DMS 273 treated with DMSO at 0.1 percent for 48 hours (cell line): ENCODE results near the gene PPIC.

Source experiments
- DNase-seq: peaks from one replicate; lab custom pipeline; 2025; lab: John Stamatoyannopoulos, UW

Gene PPIC

DNA sequence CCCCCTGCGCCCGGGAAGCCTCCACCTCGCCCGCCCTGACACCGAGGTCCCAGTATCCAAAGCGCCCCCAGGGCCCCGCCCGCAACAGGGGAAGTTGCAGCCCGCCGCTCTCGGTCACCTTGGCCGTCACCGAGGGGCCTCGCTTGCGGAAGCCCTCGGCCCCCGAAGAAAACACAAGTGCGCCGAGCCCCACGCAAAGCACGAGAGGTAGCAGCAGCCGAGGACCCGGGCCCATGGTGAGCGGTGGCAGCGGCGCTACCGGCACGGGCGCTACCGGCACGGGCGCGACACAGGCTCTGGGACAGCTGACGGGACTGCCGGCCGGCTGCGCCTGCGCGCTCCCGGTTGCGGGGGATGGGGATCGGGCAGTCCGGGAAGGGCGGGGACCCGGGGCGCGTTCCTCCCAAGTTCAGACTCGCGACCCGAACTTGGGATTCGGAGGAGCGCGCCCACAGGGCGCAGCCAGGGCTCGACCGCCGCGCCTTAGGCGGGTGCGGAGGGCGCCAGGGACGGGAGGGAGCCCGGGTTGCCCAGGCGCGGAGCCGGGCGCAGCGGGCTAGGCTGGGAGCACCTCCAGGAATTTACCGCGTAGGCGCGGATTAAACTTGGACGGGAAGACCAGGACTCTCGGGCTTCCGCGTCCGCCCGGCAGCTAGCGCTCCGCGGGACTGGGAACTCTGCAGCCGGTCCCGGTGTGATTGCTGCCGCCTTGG, at the start of gene PPIC:
Gene PPIC, minus strand, starts transcription at position 335 of the 713 bp plus-strand sequence. Its CDS starts 100 bp downstream, at position 235.
- DNase-seq, result peak; percentile 69

DNA sequence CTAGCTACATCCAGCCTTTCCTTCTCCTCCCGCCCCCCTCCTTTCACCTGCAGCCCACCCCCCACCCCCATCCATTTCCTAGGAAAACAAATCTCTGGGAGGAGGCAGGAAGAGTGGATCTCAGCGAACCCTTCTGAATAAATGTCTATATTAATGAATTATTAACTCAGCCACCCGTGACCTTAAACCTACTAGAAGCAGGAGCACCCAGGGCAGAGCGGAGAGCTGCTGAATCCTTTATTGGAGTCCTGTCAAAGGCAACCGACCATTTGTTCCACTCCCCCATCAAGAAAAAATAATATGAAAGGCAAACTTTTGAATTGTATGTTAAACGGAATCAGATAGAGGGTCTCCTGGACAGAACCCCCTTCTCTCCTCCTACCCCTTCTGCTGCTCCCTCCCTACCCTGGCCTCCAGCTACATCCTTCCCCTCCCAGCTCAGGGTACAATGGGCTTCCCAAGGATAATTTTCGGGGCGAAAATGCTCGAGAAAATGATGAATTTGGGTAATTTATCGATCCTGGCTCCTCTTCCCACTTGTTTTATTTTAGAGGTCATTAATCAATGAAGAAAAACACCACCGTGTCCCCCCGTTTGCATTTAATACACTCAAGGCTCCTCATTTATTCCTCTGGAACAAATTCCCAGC, 49.2 kb upstream of the PPIC start:
- no peak for DNase-seq

DNA sequence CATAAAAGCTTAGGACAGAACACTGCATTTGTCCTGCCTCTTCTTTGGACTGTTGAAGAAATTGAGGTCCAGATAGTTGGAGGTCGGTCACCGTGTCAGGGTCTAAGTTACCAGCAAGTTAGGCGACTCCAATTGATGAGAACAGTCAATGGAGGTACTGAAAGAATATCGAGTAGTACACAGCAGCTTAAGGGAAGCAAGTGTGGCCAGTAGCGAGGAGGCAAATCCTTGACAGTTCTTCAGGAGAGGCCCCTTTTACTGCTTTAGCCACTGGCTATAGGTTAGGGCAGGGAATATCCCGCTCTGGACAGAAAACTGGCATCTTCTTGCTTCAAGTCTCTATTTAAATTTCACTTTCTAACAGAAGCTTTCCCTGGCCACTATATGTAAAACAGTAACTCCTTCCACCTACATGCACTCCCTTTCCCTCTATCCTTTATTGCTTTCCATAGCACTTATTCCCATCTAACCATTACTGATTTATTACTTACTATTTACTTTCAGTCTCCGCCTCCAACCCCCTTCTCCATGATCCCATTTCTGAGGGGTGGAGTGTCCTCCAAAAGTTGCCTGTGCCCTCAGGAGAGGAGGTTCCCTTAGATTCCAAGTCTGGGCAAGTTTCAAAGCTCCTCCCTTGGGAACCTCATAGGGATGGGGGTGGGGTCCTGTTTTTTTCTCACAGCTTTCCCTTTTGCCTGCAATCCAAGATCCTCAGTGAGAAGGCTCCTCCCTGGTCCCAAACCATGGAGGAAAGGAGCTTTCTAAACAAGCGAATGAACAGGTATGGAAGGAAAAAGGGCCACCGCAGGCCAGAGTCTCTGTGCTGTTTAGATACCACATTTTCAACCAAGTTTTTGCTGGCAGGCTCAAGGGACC, 48.4 kb upstream of the PPIC start:
- DNase-seq, result no peak

DNA sequence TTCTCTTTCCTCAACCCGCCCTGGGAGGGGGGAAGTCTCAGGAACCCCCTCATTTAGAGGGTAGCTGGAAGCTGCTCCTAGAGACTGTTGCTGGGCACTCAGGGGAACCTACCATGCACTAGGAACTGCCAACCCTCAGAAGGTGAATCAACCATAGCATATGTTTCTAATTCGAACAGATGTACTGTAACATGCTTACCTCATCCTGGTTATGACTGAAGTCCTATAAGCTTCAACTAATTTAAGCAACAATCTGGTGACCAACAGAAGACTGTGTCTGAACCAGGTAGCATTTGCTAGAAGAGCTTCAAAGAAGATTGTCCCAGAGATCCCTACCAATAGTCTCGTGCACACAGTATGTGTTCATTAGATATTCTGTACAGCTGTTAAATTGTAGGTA, 46.8 kb upstream of the PPIC start:
- peak; percentile 88 for DNase-seq

DNA sequence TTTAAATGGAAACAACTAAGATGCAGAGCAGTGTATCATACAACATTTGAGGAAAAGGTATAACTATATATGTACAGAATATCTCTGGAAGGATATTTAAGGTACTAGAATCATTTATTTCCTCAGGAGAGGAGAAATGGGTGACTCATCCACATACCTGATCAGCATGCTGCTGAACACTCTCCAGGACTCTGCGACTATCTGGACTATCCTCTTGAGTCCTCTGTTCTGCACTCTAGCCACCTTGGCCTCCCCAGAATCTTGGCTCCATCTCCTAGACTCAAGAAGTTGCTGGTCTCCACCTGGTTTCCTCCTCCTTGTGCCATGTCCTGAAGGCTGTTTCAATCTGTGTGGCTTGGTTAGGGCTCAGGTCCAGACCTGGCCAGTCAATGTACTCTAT, 43.7 kb upstream of the PPIC start:
- no peak for DNase-seq

DNA sequence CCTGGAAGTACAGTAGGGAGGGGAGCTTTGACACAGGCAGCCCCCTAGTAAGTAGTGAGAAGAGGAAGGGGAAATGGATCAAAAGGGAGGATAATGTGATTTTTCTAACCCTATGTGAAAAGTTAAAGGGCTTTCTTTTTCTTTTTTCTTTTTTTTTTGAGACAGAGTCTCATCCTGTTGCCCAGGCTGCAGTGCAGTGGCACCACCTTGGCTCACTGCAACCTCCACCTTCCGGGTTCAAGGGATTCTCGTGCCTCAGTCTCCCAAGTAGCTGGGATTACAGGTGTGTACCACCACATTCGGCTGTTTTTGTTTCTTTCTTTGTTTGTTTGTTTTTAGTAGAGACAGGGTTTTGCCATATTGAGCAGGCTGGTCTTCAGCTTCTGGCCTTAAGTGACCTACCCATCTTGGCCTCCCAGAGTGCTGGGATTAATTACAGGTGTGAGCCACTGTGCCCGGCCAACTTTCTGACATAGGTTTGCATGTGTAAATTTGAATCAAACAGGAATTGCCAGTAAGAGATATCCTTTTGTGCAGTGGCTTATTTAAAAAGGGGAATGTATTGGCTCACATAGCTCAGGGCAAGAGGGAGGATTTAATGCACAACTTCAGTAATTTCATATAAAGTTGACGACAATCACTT, 39.1 kb upstream of the PPIC start:
- DNase-seq, result no peak

DNA sequence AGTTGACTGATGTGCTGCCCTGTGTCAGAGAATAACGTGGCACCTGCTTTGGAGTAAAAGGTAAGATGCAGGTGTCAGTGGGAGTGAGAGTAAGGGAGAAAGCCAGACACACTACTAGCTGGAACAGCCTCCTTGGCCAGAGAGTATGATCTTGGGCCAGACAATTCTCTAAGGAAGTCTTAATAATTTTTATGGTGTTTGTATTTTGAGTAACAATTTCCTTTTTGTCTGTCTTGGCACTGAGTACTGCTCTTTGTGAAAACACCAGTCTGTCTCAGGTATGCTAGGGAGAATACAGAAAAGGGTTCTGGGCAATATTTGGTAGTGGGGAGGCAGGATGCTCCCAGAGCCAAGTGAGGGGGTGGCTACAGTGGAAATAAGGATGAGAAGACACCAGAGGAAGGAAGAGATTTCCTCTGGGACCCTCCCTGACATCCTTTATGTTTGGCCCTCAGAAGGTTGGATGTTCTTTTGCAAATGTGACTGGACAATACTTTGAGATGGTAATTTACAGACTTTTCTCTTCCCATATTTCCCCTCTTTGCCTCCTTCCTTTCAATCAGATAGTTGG, 31.9 kb upstream of the PPIC start:
- DNase-seq, result no peak

DNA sequence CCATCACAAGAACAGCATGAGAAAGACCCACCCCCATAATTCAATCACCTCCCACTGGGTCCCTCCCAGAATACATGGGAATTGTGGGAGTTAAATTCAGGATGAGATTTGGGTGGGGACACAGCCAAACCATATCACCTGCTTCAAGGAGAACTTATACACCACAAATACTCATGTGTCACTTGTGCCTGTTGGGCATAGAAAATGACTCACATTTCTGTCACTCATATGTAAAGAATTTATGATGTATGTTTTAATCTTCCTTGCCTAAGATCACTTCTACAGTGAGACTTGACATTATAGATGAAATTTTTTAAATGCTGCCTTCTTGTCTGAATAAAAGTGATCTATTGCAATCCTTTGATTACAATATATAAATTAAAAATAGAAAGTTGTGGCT, 29.5 kb upstream of the PPIC start:
- no peak for DNase-seq

DNA sequence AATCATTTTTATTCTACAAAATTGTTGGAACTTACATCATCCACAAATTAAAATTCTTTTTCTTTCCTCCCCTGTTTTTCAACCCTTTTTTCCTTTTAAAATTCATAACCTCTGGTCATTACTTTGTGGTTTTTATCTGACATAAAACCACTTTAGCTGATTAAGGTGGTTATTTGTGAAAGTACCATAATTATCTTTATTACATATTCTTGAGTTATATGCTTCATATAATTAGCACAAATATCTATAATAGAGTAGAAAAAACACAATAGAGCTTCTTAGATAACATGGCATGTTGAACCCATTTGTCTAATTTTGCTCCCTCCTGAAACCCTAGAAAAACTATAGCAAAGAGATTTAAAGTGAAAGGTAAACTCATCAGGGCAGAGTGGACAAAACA, 22.9 kb upstream of the PPIC start:
- no peak for DNase-seq

DNA sequence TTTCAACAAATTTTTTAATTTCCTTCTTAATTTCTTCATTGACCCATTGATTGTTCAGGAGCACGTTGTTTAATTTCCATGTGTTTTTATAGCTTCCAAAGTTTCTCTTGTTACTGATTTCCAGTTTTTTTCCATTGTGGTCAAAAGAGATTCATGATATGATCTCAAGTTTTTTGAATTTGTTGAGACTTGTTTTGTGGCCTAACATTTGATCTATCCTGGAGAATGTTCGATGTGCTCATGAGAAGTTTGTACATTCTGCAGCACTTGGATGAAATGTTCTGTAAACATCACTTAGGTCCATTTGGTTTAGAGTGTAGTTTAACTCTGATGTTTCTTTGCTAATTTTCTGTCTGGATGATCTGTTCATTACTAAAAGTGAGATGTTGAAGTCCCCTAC, 14.7 kb upstream of the PPIC start:
- no peak for DNase-seq

DNA sequence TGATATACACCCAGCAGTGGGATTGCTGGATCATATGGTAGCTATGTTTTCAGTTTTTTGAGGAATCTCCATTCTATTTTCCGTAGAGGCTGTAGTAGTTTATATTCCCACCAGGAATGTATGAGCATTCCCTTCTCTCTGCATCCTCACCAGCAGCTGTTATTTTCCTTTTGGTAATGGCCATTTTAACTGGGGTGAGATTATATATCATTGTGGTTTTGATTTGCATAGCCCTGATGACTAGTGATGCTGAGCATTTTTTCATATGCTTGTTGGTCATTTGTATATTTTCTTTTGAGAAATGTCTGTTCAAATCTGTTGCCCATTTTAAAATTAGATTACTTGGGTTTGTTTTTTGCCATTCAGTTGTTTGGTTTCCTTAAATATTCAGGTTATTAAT, 11.2 kb upstream of the PPIC start:
- no peak for DNase-seq

DNA sequence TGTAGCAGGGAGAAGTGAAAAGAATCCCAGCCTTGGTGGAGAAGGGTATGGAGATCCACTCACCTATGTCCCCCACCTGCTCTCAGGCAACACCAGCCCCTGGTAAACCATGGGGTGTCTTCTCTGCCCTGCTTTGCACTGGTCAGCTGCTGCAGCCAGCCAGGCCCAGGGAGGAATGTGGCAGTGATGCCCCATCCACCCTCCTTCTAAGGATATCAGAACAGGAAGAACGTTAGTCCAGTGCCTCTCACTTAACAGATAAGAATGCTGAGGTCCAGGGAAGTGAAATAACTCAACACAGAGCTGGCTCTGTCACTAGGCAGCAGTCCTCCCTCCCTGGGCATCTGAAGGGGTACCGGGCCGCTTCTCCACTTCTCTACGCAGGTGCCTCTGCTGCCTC, 9.7 kb upstream of the PPIC start:
- no peak for DNase-seq

DNA sequence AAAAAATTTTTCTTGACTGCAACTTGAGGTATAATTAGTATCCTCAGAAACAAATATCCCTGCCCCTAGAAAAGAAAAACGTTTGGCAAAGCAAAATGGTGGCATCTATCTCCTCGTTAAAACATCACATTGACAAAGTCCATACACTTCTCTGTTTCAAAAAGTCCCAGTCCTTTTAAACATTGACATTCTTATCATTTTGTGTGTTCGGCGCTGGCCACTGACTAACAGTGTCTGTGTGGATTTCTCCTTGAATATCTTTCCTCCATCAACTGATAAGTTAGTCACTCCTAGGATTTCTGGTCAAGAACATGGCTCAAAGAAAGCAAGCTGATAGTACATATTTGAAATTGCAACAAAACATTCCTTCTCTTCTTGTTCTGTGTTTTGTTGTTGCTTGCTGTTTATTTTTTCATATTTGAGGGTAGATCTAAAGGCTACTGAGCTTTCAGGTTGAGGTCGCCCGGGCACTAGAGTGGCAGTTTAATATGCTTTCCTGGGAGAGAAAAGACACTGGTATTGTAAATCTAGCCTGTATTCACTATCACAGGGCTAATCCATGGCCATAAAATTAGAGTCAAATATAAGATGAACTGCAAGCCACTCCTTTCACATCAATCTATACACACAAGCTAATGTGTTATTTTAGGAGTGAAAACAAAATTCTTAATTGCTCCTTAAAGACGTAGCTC, 8.5 kb upstream of the PPIC start:
- DNase-seq, result no peak

DNA sequence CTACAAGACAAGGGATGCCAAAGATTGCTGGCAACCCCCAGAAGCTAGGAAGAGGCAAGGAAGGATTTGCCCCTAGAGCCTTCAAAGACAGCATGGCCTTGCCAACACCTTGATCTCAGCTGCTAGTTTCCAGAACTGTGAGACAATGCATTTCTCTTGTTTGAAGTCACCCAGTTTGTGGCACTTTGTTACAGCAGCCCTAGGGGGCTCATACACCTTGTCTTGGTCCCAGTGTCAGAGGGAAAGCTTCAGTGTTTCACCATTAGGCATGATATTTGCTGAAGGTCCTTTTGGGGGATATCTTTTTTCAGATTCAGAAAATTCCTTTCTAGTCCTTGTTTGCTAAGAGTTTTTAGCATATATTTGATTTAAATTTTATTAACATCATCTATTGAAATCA, 3.1 kb upstream of the PPIC start:
- no peak for DNase-seq

DNA sequence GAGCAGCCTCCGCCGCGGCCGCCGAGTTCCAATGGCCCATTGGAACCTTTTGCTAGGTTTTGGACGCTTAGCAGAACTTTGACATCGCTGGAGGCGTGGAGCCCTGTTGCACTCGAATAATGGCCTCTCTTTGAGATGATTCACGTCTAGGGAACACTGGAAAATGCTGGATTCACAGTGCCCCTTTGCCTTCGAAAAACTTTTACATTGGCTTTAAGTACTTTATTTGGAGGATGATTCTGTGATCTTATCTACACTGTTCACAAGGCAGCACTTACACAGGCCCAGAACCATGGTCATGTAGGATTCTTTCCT, 536 bp upstream of the PPIC start:
- DNase-seq, result peak; percentile 65

DNA sequence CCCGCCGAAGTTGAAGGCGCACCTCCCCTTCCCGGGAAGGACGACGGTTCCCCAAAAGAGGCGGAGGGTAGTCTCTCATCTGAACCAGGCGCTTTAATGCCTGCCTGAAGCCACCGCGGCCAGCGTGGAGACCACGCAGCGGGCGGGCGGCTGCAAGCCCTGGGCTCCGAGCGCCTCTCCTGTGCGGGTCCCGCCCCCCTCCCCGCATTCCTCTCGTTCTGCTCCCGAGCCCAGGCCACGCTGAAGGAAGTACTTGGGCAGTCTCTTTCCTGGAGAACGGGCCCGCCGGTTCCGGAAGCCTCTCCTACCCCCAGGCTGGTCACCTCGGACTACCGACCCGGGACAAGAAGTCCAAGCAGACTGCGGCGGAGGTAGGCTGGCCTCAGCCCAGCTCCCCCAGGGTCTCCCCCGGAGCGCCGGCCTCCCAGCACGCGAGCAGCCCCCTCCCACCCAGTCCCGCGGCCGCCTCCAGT, 571 bp downstream of the PPIC start:
- DNase-seq, result peak; percentile 34

DNA sequence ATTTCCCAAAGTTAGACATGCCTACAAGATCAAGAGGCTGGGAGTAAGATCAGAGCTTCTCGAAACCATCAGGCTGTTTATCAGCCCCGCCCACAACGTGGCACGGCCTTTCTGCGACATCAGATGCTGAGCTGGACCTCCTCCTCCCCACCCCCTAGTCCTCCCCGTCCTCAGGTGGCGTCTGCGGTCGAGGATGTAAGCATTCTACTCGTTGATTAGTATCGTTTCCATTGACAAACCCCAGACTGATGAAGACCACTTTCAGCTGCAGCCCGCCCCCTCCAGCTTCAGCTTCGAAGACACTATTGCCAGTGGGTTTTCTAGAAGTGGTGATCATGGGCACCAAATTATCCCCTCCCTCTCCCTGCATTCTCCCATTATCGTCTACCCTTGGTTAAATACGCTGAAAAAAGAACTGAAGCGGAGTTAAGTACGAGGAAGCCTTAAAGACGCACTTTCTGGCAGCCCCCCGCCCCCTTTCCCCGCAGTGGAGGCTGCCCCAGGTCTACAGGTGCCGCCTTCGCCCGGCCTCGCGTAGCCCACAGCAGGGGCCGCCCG, 1.1 kb downstream of the PPIC start:
- DNase-seq, result no peak

DNA sequence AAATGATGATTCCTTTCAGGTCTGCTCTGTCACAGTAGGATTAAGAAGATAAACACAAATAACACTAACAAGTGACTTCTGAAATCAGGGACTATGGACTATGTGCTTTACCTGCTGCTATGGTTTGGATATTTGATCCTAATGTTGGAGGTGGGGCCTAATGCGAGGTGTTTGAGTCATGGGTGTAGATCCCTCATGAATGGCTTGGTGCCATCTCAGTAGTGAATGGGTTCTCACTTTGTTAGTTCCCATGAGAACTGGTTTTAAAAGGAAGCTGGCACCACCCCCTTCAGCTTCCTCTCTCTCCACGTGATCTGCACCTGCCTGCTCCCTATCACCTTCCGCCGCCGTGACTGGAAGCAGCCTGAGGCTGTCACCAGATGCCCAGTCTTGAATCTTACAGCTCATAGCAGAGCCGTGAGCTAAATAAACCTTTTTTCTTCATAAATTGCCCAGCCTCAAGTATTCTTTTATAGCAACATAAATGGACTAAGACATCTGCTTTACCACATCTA, 3.3 kb downstream of the PPIC start:
- DNase-seq, result no peak

DNA sequence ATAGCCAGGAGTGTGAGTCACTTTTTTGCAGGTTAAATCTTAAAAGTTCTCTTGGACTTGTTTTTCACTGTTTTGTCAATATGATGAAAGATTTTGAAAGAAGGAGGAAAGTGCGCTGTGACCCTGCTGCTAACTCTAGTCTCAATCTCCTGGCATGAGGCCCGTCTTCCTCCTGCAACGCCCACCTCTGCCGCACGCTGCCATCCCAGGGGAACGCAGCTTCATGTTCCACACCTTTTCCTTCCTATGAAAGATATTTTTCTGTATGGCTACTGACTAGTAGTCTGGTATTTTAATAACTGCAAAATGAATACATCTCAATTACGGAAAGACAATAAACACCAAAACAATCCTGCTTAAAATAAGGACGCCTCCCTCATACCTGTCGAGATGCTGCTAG, 8.3 kb downstream of the PPIC start:
- no peak for DNase-seq

DNA sequence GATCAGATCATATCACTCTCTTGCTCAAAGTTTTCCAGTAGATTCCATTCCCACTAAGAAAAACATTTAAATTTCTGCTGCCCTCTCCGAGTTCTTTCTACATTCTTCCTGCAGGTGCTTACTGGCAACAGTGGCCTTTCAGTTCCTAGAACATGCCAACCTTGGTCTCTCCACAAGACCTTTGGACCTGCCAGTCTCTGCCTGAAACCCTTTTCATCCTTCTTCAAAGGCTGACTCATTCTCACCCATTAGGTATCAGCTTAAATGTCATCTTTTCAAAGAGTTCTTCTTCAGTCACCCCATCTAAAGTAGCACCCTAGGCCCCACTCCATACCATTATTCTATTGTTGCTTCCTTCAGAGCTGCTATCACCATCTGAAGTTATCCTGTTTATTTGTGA, 21.8 kb downstream of the PPIC start:
- DNase-seq, result no peak

DNA sequence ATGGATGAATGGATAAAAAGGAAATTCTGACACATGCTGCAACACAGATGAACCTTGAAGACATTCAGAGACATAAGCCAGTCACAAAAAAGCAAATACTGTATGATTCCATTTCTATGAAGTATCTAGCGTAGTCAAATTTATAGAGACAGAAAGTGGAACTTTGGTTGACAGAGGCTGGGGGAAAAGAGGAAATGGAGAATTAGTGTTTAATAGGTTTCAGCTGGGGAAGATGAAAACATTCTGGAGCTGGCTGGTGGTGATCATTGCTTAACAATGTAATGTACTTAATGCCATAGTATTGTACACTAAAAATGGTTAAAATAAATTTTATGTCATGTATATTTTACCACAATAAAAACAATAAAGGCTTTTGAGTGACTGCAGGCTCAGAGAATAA, 24.2 kb downstream of the PPIC start:
- no peak for DNase-seq
